GM18951 (cell line): ENCODE measurements around the gene STXBP4.

Experiments used
- POLR2A ChIP-seq: IDR thresholded peaks from 4 replicates; pipeline ENCODE4 v1.6.1; 2011; ENCODE audit warnings: mild to moderate bottlenecking; ENCODE audit not compliant: insufficient read length, insufficient read depth; ENCODE audit errors: extremely low read depth
- in situ Hi-C: fragments of 300-500 bp; cut with MboI; formaldehyde crosslinking; loops from one replicate; pipeline ENCODE4 v1.12.0; 2022; ENCODE audit warnings: low sequenced_read_pairs, mixed read lengths, inconsistent platforms; ENCODE audit not compliant: unreplicated experiment

Gene STXBP4

DNA sequence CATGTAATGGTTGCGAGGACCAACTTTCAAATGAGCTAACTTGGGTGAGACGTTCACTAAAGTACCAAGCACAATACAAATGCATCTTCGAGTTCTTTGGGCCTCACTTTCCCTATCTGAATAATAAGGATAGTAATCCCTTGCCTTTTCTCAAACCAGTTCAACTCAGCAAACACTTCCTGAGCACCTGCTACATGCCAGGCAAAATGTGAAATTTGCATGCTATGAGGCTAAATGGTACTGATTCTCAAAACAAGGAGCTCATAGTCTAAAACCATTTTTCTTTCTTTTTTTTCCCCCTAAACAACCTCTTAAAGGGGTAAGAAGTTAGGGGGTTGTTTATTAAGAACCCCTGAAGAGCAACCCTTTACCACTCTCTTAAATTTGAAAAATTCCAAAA, 194.8 kb downstream of the STXBP4 start:
- TF ChIP-seq POLR2A: no peak
- in situ Hi-C loops: no loop called here

DNA sequence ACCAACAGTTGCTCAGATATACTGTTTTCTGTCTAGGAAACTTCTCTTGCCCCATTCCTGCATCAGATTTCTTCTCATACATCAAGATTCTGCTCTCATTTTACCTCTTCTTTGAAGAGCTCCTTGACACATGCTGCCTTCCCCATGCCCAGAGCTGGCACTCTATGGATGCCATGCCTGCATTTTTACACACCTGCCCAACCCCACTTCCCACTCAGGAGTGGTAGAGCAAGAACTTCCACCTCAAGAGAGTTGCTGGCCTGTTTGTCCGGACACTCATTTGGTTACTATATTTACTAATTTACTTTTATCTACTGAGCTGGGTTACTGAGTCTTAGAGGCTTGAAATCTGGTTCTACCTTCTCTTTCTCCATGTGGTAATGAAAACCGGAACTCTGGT, 197.9 kb downstream of the STXBP4 start:
- no peak for TF ChIP-seq POLR2A
- in situ Hi-C loops: no loop called here

DNA sequence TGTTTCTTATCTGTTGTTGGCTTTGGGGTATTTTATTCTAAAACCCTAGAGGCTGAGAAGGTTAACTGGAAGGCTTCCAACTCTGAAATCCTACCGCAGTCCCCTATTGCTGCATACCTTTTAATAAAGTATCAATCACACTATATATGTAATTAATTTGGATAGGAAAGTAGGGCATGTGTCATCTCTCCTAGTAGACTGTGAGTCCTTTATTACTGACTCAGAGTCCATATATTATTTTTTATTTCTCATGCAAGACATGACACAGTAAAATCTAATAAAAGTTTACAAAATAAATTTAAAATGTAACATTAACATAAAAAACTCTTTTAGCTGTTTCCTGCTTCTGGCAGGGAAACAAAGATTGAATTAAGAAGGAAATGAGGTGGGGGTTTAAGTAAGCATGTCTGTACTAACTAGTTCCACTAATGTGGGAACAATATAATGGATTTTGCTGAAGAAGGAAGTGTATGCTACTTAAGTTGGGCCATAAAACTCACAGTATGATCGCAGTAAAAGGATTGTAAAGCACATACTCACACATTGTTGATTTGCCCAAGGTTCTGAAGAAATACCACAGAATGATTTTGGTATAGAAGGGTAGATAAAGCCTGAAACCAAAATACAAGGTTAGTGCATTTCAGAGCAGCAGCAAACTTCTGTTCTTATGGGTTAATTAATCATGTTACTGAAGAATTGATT, 198.6 kb downstream of the STXBP4 start:
- TF ChIP-seq POLR2A: no peak
- in situ Hi-C loops: no loop called here

GRCh38 chr17:55168958-55169687, 200.6 kb downstream of the STXBP4 start:
- in situ Hi-C loops: no loop called here
- no peak for TF ChIP-seq POLR2A

GRCh38 chr17:55171634-55172328, 203.2 kb downstream of the STXBP4 start:
- no peak for TF ChIP-seq POLR2A
- in situ Hi-C loops: no loop called here

DNA sequence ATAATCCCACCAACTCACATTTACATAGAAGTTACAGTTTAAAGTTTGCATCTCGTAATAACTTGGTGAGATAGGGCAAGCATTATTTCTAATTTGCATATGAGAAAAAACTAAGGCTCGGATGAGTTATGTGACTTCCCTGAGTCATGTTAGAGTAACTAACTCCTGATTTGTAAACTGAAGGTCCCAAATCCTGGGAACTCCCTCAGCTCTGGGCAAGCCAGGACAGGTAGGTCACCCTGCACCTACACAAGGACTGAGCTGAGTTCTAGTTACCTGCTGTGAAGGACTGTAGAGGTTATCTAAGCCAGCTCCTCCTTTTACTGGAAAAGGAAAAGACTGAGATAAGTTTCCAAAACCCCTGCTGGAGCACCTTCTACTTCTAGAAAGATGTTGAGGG, 204.0 kb downstream of the STXBP4 start:
- no peak for TF ChIP-seq POLR2A
- in situ Hi-C loops: no loop called here

DNA sequence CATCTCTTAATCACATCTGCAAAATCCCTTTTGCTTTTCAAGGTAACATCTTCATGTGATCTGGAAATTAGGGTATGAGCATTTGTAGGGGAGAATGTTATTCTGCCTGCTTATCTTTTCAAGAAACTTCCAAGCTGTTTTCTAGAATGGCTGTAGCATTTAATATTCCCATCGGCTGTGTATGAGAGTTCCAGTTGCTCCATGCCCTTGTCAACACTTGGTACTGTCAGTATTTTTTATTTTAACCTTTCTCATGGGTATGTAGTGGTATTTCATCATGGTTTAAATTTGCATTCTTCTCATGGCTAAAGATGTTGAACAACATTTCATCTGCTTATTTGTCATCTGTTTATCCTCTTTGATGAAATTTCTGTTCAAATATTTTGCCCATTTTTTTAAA, 205.6 kb downstream of the STXBP4 start:
- TF ChIP-seq POLR2A: no peak
- in situ Hi-C loops: no loop called here

- in situ Hi-C loops: no loop called here
- TF ChIP-seq POLR2A: no peak
Observed at GRCh38 chr17:55175788-55176427, 207.3 kb downstream of the STXBP4 start.

- in situ Hi-C loops: no loop called here
Observed at GRCh38 chr17:55177159-55177854, 208.7 kb downstream of the STXBP4 start.

GRCh38 chr17:55177855-55178217, 209.3 kb downstream of the STXBP4 start:
- in situ Hi-C loops: no loop called here
- no peak for TF ChIP-seq POLR2A

More at GRCh38 chr17:55177159-55177854, 208.7 kb downstream of the STXBP4 start:
- no peak for TF ChIP-seq POLR2A

GRCh38 chr17:55186937-55187770, 218.6 kb downstream of the STXBP4 start:
- in situ Hi-C loops: no loop called here

GRCh38 chr17:55190748-55191147, 222.2 kb downstream of the STXBP4 start:
- no peak for TF ChIP-seq POLR2A
- in situ Hi-C loops: no loop called here

More at GRCh38 chr17:55186937-55187770, 218.6 kb downstream of the STXBP4 start:
- no peak for TF ChIP-seq POLR2A
